Activated CD4-positive, alpha-beta memory T cell treated with anti-CD3 and anti-CD28 coated beads, Interleukin-2, amount 10 ng/mL, durations not matched to agents 7 days and 5 days (primary cell): ENCODE data around the gene PIGL. TPM values are rescaled to one million over a fixed set of nuclear protein-coding genes. Genes with fewer than 3 reads are reported as not detected.

ENCODE experiments used
- CTCF ChIA-PET: fragments of 350-600 bp; sonication (Branson Sonifier 250); formaldehyde crosslinking; loops from one replicate; lab custom pipeline; 2021; ENCODE audit warnings: antibody characterized with exemption, inconsistent platforms; lab: Charles Lee
- POLR2A ChIA-PET: fragments of 350-600 bp; sonication (Branson Sonifier 250); formaldehyde crosslinking; loops from one replicate; lab custom pipeline; 2021; ENCODE audit warnings: antibody characterized with exemption; lab: Charles Lee
- DNase-seq: peaks from one replicate; pipeline ENCODE4 v3.0.0-alpha.2; 2020
- H3K27ac Mint-ChIP-seq: one replicate; pipeline ENCODE4 v1.8.0; 2021; ENCODE audit warnings: mild to moderate bottlenecking, mixed read lengths
- H3K27me3 Mint-ChIP-seq: one replicate; pipeline ENCODE4 v1.8.0; 2021; ENCODE audit warnings: mixed read lengths
- H3K36me3 Mint-ChIP-seq: one replicate; pipeline ENCODE4 v1.8.0; 2021; ENCODE audit warnings: low read depth, mixed read lengths
- H3K4me1 Mint-ChIP-seq: one replicate; pipeline ENCODE4 v1.8.0; 2021; ENCODE audit warnings: mixed read lengths
- H3K4me3 Mint-ChIP-seq: one replicate; pipeline ENCODE4 v1.8.0; 2021; ENCODE audit warnings: mild to moderate bottlenecking, mixed read lengths
- H3K9me3 Mint-ChIP-seq: one replicate; pipeline ENCODE4 v1.8.0; 2021; ENCODE audit warnings: mixed read lengths
- total RNA-seq, 2 experiments: library from RNA; stranded (reverse); gene quantifications; one replicate each; pipeline ENCODE4 v1.2.3, GENCODE V29; 2021

The PIGL gene
- total RNA-seq, 2 experiments from 2014 or later = 30.5 to 35.2 TPM

- Mint-ChIP-seq H3K27me3 (no peaks in the 10 kb centered on the region), H3K4me3 (no peak overlapping the region), H3K9me3 (no peaks in the 10 kb centered on the region), H3K4me1 (peaks cover 19% of the 10 kb centered on the region), H3K27ac (no peak overlapping the region), H3K36me3 (peaks cover 13% of the 10 kb centered on the region)
- ChIA-PET POLR2A (interaction anchor here (1.1 kb wide), 1 partner anchor 16 kb away, joined by 5 read pairs; no protein-coding TSS in a partner anchor), CTCF (interaction anchor here (1.5 kb wide), 1 partner anchor 15 kb away, joined by 3 read pairs; the partner anchor contains the start of gene PIGL)
- no peak for DNase-seq
Observed at GRCh38 chr17:16232391-16232790, 15.4 kb downstream of the PIGL start.

- Mint-ChIP-seq H3K27me3 (no peaks in the 10 kb centered on the region), H3K36me3 (peaks cover 8% of the 10 kb centered on the region), H3K4me1 (peaks cover 13% of the 10 kb centered on the region), H3K4me3 (no peak overlapping the region), H3K9me3 (no peaks in the 10 kb centered on the region), H3K27ac (no peak overlapping the region)
- ChIA-PET CTCF (no interaction called here), POLR2A (no interaction called here)
- no peak for DNase-seq
Observed at GRCh38 chr17:16239931-16240330, 22.9 kb downstream of the PIGL start.

GRCh38 chr17:16241906-16242399, 24.9 kb downstream of the PIGL start:
- Mint-ChIP-seq H3K27ac (no peak overlapping the region), H3K9me3 (no peaks in the 10 kb centered on the region), H3K27me3 (no peaks in the 10 kb centered on the region), H3K4me3 (no peak overlapping the region), H3K36me3 (peaks cover 2% of the 10 kb centered on the region), H3K4me1 (peaks cover 13% of the 10 kb centered on the region)
- POLR2A ChIA-PET = no interaction called here
- DNase-seq = no peak
- CTCF ChIA-PET = interaction anchor here (1.0 kb wide), 1 partner anchor 17 kb away, joined by 3 read pairs; no protein-coding TSS in a partner anchor

GRCh38 chr17:16243385-16243784, 26.4 kb downstream of the PIGL start:
- Mint-ChIP-seq H3K4me1 (peaks cover 13% of the 10 kb centered on the region), H3K4me3 (no peak overlapping the region), H3K27me3 (no peaks in the 10 kb centered on the region), H3K36me3 (peaks cover 7% of the 10 kb centered on the region), H3K27ac (no peak overlapping the region), H3K9me3 (no peaks in the 10 kb centered on the region)
- no peak for DNase-seq
- ChIA-PET CTCF (no interaction called here), POLR2A (interaction anchor here (1.1 to 1.2 kb wide), 2 partner anchors 28 to 53 kb away, joined by 3 read pairs; partner anchors contain the start of gene NCOR1)

GRCh38 chr17:16243801-16244567, 27.0 kb downstream of the PIGL start:
- Mint-ChIP-seq H3K4me3 (no peak overlapping the region), H3K9me3 (no peaks in the 10 kb centered on the region), H3K4me1 (peaks cover 13% of the 10 kb centered on the region), H3K27me3 (no peaks in the 10 kb centered on the region), H3K36me3 (peaks cover 8% of the 10 kb centered on the region), H3K27ac (peak overlapping the region; percentile 13)
- POLR2A ChIA-PET = interaction anchor here (1.1 to 1.2 kb wide), 2 partner anchors 29 to 52 kb away, joined by 3 read pairs; partner anchors contain the start of gene NCOR1
- peak; percentile 23 for DNase-seq
- CTCF ChIA-PET = no interaction called here

GRCh38 chr17:16247586-16247984, 30.6 kb downstream of the PIGL start:
- no peak overlapping the region for H3K27ac Mint-ChIP-seq
- ChIA-PET CTCF (no interaction called here), POLR2A (no interaction called here)
- H3K36me3 Mint-ChIP-seq = peaks cover 8% of the 10 kb centered on the region
- no peaks in the 10 kb centered on the region for H3K27me3 Mint-ChIP-seq
- H3K9me3 Mint-ChIP-seq = no peaks in the 10 kb centered on the region
- peaks cover 17% of the 10 kb centered on the region for H3K4me1 Mint-ChIP-seq
- H3K4me3 Mint-ChIP-seq = no peak overlapping the region
- DNase-seq = no peak

- CTCF ChIA-PET = no interaction called here
- Mint-ChIP-seq H3K36me3 (peaks cover 8% of the 10 kb centered on the region), H3K9me3 (no peaks in the 10 kb centered on the region), H3K4me3 (no peak overlapping the region), H3K27me3 (no peaks in the 10 kb centered on the region), H3K4me1 (peaks cover 8% of the 10 kb centered on the region), H3K27ac (no peak overlapping the region)
- POLR2A ChIA-PET = no interaction called here
- no peak for DNase-seq
Observed at GRCh38 chr17:16250635-16251034, 33.6 kb downstream of the PIGL start.

- Mint-ChIP-seq H3K27ac (no peak overlapping the region), H3K9me3 (no peaks in the 10 kb centered on the region)
Observed at GRCh38 chr17:16251043-16251442, 34.0 kb downstream of the PIGL start.

GRCh38 chr17:16251556-16251955, 34.5 kb downstream of the PIGL start:
- POLR2A ChIA-PET = interaction anchor here (0.6 kb wide), 1 partner anchor 98 kb away, joined by 3 read pairs; no protein-coding TSS in a partner anchor
- Mint-ChIP-seq H3K9me3 (no peaks in the 10 kb centered on the region), H3K27me3 (no peaks in the 10 kb centered on the region), H3K36me3 (peaks cover 8% of the 10 kb centered on the region), H3K27ac (no peak overlapping the region), H3K4me3 (no peak overlapping the region), H3K4me1 (peaks cover 12% of the 10 kb centered on the region)
- CTCF ChIA-PET = interaction anchor here (0.6 kb wide), 1 partner anchor 189 kb away, joined by 3 read pairs; no protein-coding TSS in a partner anchor
- DNase-seq = no peak

More at GRCh38 chr17:16251043-16251442, 34.0 kb downstream of the PIGL start:
- no peak for DNase-seq
- ChIA-PET CTCF (interaction anchor here (0.6 kb wide), 1 partner anchor 188 kb away, joined by 3 read pairs; no protein-coding TSS in a partner anchor), POLR2A (interaction anchor here (0.6 kb wide), 1 partner anchor 97 kb away, joined by 3 read pairs; no protein-coding TSS in a partner anchor)
- no peaks in the 10 kb centered on the region for H3K27me3 Mint-ChIP-seq
- H3K4me3 Mint-ChIP-seq = no peak overlapping the region
- H3K4me1 Mint-ChIP-seq = peaks cover 12% of the 10 kb centered on the region
- peaks cover 8% of the 10 kb centered on the region for H3K36me3 Mint-ChIP-seq

GRCh38 chr17:16254773-16255400, 37.9 kb downstream of the PIGL start:
- CTCF ChIA-PET = no interaction called here
- no peaks in the 10 kb centered on the region for H3K27me3 Mint-ChIP-seq
- H3K36me3 Mint-ChIP-seq = peaks cover 4% of the 10 kb centered on the region
- peaks cover 12% of the 10 kb centered on the region for H3K4me1 Mint-ChIP-seq
- no peak overlapping the region for H3K4me3 Mint-ChIP-seq
- DNase-seq = no peak
- peaks cover 1% of the 10 kb centered on the region for H3K9me3 Mint-ChIP-seq
- H3K27ac Mint-ChIP-seq = no peak overlapping the region
- POLR2A ChIA-PET = no interaction called here

- CTCF ChIA-PET = no interaction called here
- DNase-seq = no peak
- Mint-ChIP-seq H3K27me3 (no peaks in the 10 kb centered on the region), H3K9me3 (peaks cover 2% of the 10 kb centered on the region), H3K4me1 (peaks cover 12% of the 10 kb centered on the region), H3K36me3 (peaks cover 5% of the 10 kb centered on the region), H3K27ac (no peak overlapping the region), H3K4me3 (no peak overlapping the region)
- POLR2A ChIA-PET = no interaction called here
Observed at GRCh38 chr17:16255481-16255921, 38.5 kb downstream of the PIGL start.

- ChIA-PET POLR2A (no interaction called here), CTCF (no interaction called here)
- Mint-ChIP-seq H3K36me3 (peaks cover 5% of the 10 kb centered on the region), H3K27ac (no peak overlapping the region), H3K4me1 (peaks cover 7% of the 10 kb centered on the region), H3K27me3 (no peaks in the 10 kb centered on the region), H3K9me3 (peaks cover 2% of the 10 kb centered on the region), H3K4me3 (no peak overlapping the region)
- no peak for DNase-seq
Observed at GRCh38 chr17:16258901-16259300, 41.9 kb downstream of the PIGL start.

GRCh38 chr17:16259926-16260325, 42.9 kb downstream of the PIGL start:
- ChIA-PET POLR2A (no interaction called here), CTCF (no interaction called here)
- Mint-ChIP-seq H3K4me3 (no peak overlapping the region), H3K27ac (no peak overlapping the region), H3K36me3 (peaks cover 7% of the 10 kb centered on the region), H3K27me3 (no peaks in the 10 kb centered on the region), H3K9me3 (peaks cover 3% of the 10 kb centered on the region), H3K4me1 (peaks cover 8% of the 10 kb centered on the region)
- no peak for DNase-seq
